NK-92 (cell line): ENCODE measurements around the gene SLC2A13.
"Not testable (repeated sequence)": the region's sequence is repeated elsewhere in the genome, so short reads cannot be mapped to it uniquely, and the experiment has no call there.

ENCODE experiments used
- DNase-seq: peaks from one replicate; lab custom pipeline; 2025; ENCODE audit not compliant: unreplicated experiment; lab: John Stamatoyannopoulos, UW

Gene SLC2A13

DNA sequence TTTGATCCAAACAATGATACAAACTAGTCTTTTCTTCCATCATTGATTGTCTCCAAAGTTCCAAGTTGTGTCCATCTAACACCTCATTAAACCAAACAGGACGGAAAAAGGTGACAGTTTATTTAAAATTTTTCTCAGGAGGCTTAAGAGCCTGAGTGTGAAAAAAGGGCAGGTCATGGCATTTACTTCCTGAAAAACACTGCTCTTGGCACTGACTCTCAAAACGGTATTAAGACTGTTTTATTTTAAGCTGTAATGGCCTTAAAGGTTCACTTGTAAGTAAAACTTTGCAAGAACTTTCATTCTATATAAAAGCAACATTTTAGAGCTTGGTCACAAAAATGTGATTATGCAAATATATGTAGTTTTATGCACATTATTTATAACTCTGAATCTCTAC is 222.5 kb downstream of the SLC2A13 start:
- DNase-seq: no peak

DNA sequence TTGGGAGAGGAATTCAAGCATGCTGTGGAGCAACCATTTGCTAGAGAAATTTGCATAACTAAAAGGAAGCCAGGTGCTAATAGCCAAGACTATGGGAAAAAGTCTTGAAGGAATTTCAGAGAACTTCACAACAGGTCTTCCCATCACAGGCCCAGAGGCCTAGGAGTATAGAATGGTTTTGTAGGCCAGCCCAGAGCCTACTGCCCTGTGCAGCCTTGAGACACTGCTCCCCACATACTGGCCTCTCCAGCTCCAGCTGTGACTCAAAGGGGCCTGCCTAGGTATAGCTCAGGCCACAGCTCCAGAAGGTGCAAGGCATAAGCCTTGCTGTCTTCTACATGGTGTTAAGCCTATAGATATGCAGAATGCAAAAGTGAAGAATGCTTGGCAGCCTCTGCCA is 227.1 kb downstream of the SLC2A13 start:
- DNase-seq: no peak

DNA sequence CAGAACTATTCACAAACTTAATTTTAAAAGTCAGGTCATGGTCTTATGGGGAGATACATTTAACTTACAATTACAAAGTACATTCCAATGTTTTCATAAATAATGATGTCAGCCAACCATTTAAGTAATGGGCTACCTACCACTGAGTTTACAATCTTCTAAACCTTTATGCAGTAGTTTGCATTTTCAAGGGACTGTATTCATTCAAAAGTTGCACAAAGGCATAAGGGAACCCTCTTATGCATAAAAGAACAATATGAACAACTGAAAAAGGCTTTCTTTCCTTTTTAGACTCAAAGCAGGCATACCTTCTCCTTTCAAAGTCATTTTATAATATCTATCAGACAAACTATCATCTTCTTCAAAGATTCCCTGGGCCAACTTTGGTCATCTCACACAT is 230.2 kb downstream of the SLC2A13 start:
- no peak for DNase-seq

DNA sequence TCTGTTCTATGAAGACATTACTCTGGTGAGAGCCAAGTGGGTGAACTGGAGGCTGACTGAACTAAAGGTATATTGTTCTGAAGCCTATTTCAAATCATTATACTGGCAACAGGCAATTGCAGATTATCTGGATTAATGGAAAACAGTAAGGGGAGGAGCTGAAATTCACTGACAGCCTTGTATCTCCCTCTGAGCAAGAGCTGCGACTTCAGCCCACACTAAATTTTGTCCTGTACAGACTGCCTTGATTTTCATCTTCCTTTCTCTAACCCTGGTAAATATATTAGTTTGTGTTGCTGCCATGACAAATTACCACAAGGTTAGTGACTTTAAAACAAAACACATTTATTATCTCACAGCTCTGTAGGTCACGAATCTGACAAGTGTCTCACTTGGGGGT is 231.1 kb downstream of the SLC2A13 start:
- no peak for DNase-seq

DNA sequence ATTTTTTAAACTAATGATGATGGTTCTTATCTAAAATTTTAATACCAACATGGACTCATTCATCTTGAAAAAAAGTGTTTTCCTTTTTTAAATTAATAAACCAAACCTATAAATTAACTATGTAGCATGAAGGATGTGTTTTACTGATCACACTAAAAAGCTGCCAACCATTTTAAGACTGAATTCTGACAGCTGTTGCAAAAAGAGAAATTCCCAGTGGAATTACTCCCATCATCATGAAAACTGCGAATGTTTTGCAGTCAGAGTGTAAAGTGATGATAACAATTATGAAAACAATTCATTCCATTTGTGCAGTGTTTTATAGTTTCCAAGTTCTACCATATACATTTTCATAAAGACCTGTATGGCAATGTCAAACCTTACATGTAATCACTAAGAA is 232.8 kb downstream of the SLC2A13 start:
- no peak for DNase-seq

DNA sequence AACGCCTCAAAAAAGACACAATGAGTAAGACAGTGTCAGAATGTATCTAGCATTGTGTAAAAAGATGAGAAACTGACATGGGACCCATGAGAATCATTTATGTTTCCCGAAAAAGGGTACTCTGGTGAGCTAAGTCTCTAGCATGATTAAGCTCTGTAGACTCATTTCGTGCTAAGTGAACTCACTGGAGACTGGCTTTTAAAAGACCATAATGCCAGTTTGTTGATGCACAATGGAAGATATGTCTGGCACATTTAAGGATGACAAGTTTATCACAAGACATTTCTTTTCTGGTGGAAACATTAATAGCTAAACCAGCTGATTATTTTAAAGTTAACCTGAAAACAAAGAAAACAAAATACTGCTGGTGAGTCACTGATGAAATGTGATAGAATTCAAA is 233.5 kb downstream of the SLC2A13 start:
- DNase-seq: no peak

DNA sequence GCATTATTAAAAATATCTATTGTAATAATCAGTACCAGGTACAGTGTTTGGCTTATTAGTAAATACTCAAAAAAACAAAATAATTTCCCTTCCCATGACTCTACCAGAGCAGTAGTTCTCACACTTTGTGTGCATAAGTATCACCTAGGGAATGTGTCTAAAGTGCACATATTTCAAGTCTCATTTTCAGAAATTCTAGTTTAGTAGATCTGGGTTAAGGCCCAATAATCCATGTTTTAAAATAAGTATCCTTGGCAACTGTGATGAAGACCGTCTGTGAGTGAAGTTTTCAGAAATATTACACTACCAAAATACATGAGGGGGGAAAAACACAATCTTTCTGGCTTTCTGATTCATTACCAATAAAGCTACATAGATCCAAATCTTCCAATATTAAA is 237.6 kb downstream of the SLC2A13 start:
- DNase-seq: no peak

DNA sequence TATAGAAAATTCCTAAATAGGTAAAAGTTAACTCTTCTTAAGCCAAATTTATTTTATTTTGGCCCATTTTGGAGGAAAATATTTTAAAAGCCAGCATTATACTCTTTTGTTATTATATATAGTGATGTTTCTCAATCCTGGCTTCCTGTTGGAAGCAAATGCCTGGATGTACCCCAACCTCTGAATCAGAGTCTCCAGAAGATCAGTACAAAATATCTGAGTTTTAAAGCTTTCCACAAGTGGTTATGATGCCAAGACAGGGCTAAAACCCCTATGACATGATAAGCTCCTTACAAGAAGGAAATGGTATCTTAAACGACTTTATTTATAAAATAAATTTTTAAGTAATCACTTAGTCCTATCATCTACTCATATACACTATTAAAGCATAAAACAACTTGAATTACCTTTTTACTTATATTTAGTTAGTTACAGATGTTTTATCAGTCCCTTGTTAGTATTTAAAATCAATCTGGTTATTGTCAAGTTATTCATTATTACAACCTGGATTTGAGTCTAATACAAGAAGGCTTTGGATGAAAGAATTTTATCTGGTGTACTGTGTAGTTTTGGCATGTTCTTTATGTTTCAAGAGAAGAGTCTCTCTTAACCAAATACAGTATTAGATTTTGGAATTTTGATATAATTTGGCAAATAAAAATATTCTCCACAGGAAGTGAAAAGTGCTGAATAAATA is 238.1 kb downstream of the SLC2A13 start:
- no peak for DNase-seq

DNA sequence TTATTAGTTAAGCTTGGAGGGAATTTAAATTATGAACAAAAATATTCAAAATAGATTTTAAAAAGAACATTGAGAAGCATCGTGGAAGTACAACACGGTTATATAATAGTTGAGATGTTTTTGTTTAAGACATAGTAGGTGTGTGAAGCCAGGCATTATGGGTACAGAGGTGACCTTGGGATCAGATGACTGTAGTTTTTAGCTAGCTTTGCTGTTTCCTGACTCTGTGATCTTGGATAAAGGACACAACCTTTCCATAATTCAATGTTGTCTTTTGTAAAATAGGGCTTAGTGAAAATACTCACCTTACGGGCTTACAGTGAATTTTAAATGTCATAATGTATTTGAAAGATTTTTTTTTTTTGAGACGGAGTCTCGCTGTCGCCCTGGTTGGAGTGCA is 239.7 kb downstream of the SLC2A13 start:
- DNase-seq: no peak

DNA sequence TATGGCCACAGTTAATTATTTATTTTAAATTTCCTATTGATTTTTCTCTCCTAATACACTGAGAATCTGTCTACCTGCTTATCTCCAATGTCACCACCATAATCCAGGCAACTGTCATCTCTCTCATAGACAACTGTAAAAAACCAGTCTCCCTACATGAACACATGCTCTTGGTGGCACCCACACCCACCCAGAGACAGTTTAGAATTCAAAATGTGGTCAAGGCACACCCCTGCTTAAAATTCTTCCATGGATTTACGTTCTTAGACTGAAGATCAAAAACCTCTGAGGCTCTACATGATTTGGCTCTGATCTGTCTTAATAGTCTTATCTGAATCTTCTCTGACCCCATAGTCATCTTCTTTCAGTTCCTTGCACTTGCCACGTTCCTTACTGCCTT is 245.2 kb downstream of the SLC2A13 start:
- no peak for DNase-seq

DNA sequence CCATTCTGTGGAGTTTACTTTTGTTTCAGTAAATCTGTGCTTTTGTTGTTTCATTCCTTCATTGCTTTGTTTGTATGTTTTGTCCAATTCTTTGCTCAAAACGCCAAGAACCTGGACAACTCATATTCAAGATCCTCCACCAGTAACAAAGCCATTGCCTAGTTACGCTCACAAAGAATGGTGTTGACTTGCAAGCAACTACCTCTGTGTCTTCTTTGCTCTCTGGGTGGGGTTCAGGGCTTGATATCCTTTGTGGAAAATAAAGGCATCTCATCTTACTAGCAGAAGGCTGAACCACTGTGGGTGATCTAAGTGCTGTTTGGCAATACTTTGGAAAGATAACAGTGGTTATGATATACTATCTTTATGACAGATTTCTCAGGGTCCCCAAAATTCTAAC is 252.9 kb downstream of the SLC2A13 start:
- no peak for DNase-seq

DNA sequence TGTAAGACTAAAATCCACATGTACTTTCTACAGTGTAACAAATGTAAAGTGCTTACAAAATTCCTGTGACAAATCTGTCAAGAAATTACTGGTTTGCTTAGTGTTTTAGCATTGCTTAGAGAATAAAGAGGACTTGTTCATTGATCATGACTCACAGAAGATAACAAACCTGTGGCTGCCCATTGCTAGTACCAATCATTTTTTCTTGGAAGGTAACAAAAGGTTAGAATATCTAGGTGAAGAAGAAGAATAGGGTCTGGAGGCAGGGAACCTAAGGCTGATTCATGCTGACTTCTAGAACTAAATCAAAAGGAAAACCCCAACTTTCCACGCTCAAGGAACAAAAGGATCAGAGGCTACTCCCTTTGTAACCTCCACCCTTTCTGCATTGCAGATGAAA is 253.5 kb downstream of the SLC2A13 start:
- no peak for DNase-seq

DNA sequence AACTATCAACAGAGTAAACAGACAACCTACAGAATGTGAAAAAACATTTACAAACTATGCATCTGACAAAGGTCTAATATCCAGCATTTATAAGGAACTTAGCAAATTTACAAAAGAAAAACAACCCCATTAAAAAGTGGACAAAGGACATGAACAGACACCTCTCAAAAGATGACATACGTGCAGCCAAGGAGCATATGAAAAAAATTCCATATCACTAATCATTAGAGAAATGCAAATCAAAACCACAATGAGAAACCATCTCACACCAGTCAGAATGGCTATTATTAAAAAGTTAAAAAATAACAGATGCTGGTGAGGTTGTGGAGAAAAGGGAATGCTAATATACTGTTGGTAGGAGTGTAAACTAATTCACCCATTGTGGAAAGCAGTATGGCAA is 257.7 kb downstream of the SLC2A13 start:
- not testable (repeated sequence) for DNase-seq

DNA sequence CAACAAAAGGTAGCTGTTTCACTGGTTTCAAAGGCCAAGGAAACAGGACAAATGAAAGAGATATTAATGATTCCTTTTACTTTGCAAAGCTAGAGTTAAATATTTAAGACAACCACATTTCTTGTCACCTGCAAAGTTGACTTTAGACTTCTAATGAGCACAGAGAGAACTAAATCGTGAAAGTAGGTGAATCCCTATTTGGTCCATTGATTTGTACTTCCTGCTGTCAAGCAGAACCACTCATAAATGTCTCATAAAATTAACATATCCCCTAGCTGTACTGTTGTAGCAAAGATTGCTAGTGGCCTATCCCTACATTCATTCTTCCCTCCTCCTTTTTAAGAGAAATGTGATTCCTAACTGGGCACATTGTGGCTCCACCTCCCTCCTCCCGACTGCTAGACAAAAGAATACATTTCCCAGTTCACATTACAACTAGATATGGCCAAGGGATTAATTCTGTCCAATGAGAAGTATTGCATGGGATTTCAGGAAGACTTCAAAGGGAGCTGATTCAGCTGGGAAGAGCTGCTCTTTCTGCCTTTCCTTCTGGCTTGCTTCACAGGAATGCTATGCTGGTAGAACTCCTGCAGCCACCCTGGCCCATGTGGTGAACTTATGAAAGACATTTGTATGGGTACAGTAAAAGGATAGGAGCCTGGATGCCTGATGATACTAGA is 258.8 kb downstream of the SLC2A13 start:
- no peak for DNase-seq

DNA sequence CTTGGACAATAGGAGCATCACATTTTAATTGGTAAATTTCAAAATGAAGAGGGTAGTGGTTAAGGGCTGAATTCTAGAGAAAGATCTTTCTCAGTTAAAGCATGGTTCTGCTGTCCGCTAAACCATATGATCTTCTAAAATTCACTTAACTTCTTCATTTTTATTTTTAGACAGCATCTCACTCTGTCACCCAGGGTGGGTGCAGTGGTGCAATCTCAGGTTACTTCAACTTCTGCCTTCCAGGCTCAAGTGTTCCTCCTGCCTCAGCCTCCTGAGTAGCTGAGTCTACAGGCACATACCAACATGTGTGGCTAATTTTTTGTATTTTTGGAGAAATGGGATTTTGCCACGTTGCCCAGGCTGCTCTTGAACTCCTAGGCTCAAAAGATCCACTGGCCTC is 259.6 kb downstream of the SLC2A13 start:
- DNase-seq: no peak

DNA sequence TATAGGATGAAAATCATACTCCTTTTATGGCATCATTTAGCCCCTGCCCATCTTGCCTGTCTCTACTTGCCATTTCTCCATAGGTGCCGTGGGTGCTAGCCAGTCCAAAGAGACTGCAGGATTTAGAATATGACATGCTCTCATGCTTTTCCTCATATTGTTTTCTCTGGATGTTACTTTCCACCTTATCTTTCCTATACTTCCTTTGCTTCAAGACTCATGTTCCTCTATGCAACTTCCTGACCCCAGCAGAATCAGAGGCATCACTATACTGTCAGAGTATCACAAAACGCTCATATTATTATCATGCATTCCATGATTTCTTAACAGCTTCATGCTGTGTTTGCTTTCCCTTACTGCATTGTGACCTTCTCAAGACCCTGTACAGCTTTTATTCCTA is 265.5 kb downstream of the SLC2A13 start:
- no peak for DNase-seq

DNA sequence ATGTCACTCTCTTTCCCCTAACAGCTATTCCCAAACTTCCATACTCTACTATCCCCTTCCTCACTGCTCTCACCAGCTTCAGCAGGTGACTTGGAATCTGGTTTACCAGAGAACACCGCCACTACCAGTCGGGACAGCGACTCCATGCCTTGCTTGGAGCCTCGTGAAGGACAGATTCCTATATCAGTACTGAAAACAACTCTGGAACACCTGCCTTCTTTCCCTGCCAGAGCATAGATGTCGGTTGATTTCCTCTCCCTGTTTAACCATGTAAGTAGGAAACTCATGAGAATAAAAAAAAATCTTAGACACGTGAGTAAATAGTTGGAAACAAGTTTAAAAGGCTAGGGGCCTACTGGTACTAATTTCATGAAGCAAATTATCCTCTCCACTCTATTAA is 266.8 kb downstream of the SLC2A13 start:
- DNase-seq: no peak

DNA sequence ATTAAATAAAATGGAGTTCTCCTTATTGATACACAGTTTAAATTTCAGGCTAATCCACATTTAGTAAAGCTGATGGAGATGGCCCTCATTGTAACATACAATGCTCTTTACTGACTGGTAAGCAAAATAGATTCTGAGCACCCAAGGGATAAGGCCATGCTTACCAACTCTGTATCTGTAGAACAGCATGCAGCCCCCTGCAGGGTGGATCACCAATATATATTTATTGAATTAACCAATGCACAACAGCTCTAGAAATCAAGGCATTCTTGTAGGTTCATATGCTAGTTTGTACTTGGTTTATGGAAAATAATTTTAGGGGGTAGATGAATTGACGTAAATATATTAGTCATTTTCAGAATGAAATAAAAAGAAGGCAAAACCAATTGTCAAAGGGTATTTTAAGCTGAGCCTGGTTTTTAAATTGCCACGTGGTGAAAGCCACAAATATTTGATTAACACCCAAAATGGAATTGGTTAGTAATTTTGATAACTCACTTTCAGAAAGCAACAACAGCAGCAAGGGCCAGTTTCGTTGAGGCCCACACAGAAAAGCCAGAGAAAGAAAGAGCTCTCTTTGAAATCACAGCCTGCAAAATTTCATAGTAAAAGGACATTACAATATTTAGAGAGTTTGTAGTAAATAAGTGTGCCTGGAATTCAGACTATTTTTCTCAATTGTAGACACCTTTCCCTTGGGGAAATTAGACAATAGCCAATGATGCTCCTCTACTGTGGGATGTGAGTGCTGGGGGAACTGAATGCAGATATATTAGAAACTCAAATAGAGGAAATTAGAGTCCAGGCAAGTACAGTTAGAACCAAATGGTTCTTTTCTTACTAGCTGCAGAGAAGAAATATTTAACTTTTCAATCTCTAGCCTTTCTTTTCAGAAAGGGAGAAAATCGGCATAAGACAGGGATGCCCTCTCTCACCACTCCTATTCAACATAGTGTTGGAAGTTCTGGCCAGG is 270.1 kb downstream of the SLC2A13 start:
- no peak for DNase-seq

DNA sequence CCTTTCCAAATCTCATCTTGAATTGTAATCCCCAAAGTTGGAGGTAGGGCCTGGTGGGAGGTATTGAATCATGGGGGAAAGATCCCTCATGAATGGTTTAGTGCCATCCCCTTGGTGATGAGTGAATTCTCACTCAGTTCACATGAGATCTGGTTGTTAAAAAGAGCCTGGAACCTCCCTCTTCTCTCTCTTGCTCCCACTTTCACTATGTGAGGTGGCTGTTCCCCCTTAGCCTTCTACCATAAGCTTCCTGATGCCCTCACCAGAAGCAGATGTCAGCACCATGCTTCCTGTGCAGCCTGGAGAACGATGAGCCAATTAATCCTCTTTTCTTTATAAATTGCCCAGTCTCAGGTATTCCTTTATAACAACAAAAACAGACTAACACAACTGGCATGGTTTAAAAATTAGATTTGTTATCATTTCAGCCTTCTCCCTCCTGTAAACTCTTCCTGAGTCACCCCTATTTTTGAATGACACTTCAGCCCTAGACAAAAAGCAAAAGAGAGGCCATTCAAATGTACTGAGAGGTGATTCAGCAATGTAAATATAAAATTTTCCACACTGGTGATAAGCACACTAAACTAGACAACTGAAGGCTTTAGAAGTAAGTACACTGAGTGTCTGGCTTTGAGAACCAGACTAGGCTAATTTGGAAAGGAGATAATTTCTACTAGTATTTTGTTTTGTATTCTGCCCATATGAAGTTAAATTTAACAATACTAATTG is 274.1 kb downstream of the SLC2A13 start:
- no peak for DNase-seq

DNA sequence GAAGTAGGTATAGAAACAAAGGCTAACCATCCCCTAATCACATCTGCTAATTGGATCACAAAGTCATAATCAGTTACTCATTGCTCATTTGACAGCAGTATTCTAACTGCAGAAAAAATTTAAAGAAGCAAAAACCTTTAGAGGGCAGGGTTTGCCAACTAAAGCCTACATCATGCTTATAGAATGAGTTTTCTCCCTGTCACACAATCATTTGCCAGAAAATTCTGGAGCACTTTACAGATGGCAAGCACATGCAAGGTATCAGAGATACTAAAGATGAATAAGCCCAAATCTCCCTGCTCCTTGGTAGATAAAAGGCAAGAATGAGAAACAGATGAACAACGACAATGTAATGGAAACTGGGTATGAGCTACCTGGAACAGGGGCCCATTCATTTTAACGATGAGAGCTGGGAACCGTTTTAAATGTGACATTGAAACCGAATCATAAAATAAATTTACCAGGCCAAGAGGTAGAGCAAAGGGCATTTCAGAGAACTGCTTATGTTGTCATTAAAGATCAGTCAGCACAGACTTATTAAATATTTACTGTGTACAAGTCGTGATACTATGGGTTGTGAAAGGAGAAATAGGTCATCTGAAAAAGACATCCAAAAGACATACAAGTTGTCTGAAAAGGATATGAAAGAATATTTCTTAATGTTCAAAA is 274.9 kb downstream of the SLC2A13 start:
- no peak for DNase-seq

DNA sequence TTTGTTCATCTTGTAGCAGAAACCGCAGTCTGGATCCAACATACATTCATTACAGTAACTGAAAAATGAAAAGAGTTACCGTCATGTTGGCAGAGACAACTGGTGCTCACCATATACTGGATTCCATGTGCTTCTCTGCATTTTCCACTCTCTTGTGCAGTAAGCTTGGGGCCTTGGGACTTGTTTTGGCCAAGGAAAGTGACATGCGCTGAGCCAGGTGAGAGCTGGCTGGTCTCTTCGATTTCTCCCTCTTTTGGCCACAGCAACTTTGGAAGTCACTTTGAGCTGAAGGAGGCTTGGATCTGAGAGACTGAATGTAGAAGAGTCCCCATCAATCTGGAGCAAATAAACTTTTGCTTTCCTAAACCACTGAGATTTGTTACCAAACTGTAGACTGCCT is 275.7 kb downstream of the SLC2A13 start:
- no peak for DNase-seq
